ENCODE results near the gene TMEM170A.

- TF ChIP-seq, protein P1, sequence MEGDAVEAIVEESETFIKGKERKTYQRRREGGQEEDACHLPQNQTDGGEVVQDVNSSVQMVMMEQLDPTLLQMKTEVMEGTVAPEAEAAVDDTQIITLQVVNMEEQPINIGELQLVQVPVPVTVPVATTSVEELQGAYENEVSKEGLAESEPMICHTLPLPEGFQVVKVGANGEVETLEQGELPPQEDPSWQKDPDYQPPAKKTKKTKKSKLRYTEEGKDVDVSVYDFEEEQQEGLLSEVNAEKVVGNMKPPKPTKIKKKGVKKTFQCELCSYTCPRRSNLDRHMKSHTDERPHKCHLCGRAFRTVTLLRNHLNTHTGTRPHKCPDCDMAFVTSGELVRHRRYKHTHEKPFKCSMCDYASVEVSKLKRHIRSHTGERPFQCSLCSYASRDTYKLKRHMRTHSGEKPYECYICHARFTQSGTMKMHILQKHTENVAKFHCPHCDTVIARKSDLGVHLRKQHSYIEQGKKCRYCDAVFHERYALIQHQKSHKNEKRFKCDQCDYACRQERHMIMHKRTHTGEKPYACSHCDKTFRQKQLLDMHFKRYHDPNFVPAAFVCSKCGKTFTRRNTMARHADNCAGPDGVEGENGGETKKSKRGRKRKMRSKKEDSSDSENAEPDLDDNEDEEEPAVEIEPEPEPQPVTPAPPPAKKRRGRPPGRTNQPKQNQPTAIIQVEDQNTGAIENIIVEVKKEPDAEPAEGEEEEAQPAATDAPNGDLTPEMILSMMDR (IDR thresholded peaks at IDR 0.05) = no peak
- no peak for TF ChIP-seq EZH2 (IDR thresholded peaks at IDR 0.05; ENCODE audit: borderline replicate concordance, insufficient read depth, low read depth, low read length, poor library complexity, severe bottlenecking)
Measured at GRCh38 chr16:75459691-75460090, 4.8 kb downstream of the TMEM170A start.

All from B cell (primary cell).